Keratinocyte (primary cell): Measurements from ENCODE around the gene ITSN1. TPM values are rescaled to one million over a fixed set of nuclear protein-coding genes. Genes with fewer than 3 reads are reported as not detected.

ENCODE experiments used
- DNase-seq: peaks from one replicate; pipeline ENCODE4 v3.0.0-alpha.2; 2011; ENCODE audit warnings: low read depth, missing footprints, low spot score
- FAIRE-seq: peaks from 2 replicates; lab custom pipeline; 2011; peaks lifted over from hg19 to GRCh38; lab: Jason Lieb, UNC
- H2AFZ ChIP-seq: 2 replicates; pipeline ENCODE4 v1.6.0; 2012; ENCODE audit warnings: low read length, control low read depth, inconsistent platforms; ENCODE audit not compliant: control insufficient read depth
- H3K27ac ChIP-seq: 2 replicates; pipeline ENCODE4 v1.5.1; 2011; ENCODE audit warnings: low read length; ENCODE audit not compliant: control insufficient read depth, insufficient read depth
- H3K27me3 ChIP-seq: 3 replicates; pipeline ENCODE4 v1.6.0; 2011; ENCODE audit warnings: low read length; ENCODE audit not compliant: control insufficient read depth, insufficient read depth; ENCODE audit errors: extremely low read depth
- H3K36me3 ChIP-seq, 2 experiments: 2 replicates in 1 of 2; 3 replicates in 1 of 2; pipeline ENCODE4 v1.5.1; 2011; ENCODE audit warnings: low read length in 2 of 2, mild to moderate bottlenecking in 1 of 2; ENCODE audit not compliant: control insufficient read depth in 2 of 2, insufficient read depth in 2 of 2; ENCODE audit errors: extremely low read depth in 1 of 2
- H3K4me1 ChIP-seq: 3 replicates; pipeline ENCODE4 v1.5.1; 2011; ENCODE audit warnings: low read length; ENCODE audit not compliant: control insufficient read depth, insufficient read depth; ENCODE audit errors: extremely low read depth
- H3K4me2 ChIP-seq: 3 replicates; pipeline ENCODE4 v1.6.0; 2011; ENCODE audit warnings: low read depth, low read length; ENCODE audit not compliant: control insufficient read depth, insufficient read depth; ENCODE audit errors: extremely low read depth
- H3K4me3 ChIP-seq, 3 experiments: fragments of 200-600 bp in 1 of 3; sonication (generic) in 1 of 3; 2 replicates in 2 of 3; 3 replicates in 1 of 3; pipeline ENCODE4 v1.5.1; 2011 to 2016; ENCODE audit warnings: low read length in 3 of 3, mild to moderate bottlenecking in 3 of 3, control low read depth in 2 of 3, inconsistent platforms in 1 of 3, low read depth in 1 of 3, mixed read lengths in 1 of 3, mixed run types in 1 of 3, moderate library complexity in 1 of 3; ENCODE audit not compliant: control insufficient read depth in 2 of 3, insufficient read depth in 2 of 3; ENCODE audit errors: extremely low read depth in 1 of 3
- H3K79me2 ChIP-seq: 2 replicates; pipeline ENCODE4 v1.6.0; 2012; ENCODE audit warnings: low read length; ENCODE audit not compliant: control insufficient read depth, insufficient read depth
- H3K9ac ChIP-seq: 3 replicates; pipeline ENCODE4 v1.6.0; 2011; ENCODE audit warnings: low read length; ENCODE audit not compliant: control insufficient read depth, insufficient read depth; ENCODE audit errors: extremely low read depth
- H3K9me1 ChIP-seq: 3 replicates; pipeline ENCODE4 v1.6.0; 2011; ENCODE audit warnings: low read length; ENCODE audit not compliant: control insufficient read depth, insufficient read depth; ENCODE audit errors: extremely low read depth
- H3K9me3 ChIP-seq: 2 replicates; pipeline ENCODE4 v1.5.1; 2012; ENCODE audit warnings: low read depth, low read length; ENCODE audit not compliant: control insufficient read depth
- H4K20me1 ChIP-seq: 3 replicates; pipeline ENCODE4 v1.6.0; 2011; ENCODE audit warnings: low read length; ENCODE audit not compliant: control insufficient read depth, insufficient read depth; ENCODE audit errors: extremely low read depth
- CTCF ChIP-seq, 3 experiments: IDR thresholded peaks in 1 of 3; conservative IDR thresholded peaks in 1 of 3; optimal IDR thresholded peaks in 1 of 3; 2 replicates in 2 of 3; 3 replicates in 1 of 3; pipeline versions ENCODE3 to v1.5.1; 2011; ENCODE audit warnings: low read length in 3 of 3, mild to moderate bottlenecking in 3 of 3, moderate library complexity in 2 of 3, control low read depth in 1 of 3, inconsistent platforms in 1 of 3; ENCODE audit not compliant: insufficient read depth in 2 of 3; ENCODE audit errors: extremely low read depth in 1 of 3
- EZH2 ChIP-seq: IDR thresholded peaks from one replicate; pipeline ENCODE4 v1.6.1; 2012; ENCODE audit warnings: inconsistent platforms, mild to moderate bottlenecking, low read length, moderate library complexity
- dilution Hi-C: fragments of 300-500 bp; cut with MboI; formaldehyde crosslinking; loops from one replicate; pipeline ENCODE4 v1.7.0; 2020; ENCODE audit warnings: low sequenced_read_pairs; ENCODE audit not compliant: extremely low pct_ligation_motif_present
- polyA plus RNA-seq, 5 experiments: library from polyadenylated mRNA; depleted of rRNA in 3 of 5; stranded (reverse) in 3 of 5; stranded (forward) in 1 of 5; unstranded in 1 of 5; fragments of >200 nt; gene quantifications; 1 replicate in 1 of 5; 2 replicates in 3 of 5; 3 replicates in 1 of 5; pipeline versions ENCODE4 v1.2.1 to v1.2.3, GENCODE V29; 2011 to 2012; ENCODE audit warnings: missing spikeins in 2 of 5, low read depth in 1 of 5, low replicate concordance in 1 of 5

ITSN1 gene
- polyA plus RNA-seq, 1 donor (not counting 4 experiments of a cell fraction or from before 2014, with no cell fraction given), result 34.3 TPM

- Histone ChIP-seq H3K9me1 (no peaks in the 10 kb centered on the region), H3K4me3 (no peak overlapping the region), H3K79me2 (no peaks in the 10 kb centered on the region), H3K9ac (no peak overlapping the region), H3K27me3 (no peaks in the 10 kb centered on the region), H4K20me1 (no peaks in the 10 kb centered on the region), H3K9me3 (no peaks in the 10 kb centered on the region), H3K27ac (no peak overlapping the region), H3K4me1 (no peaks in the 10 kb centered on the region), H3K4me2 (no peak overlapping the region), H3K36me3 (no peaks in the 10 kb centered on the region), H2AFZ (no peak overlapping the region)
- no peak for DNase-seq
- TF ChIP-seq CTCF (optimal IDR thresholded peaks at IDR 0.05 in 1 of 3, IDR thresholded peaks at IDR 0.05 in 1 of 3, conservative IDR thresholded peaks at IDR 0.05 in 1 of 3; ENCODE audit: extremely low read depth in 1 of 3, insufficient read depth in 2 of 3, low read length in 3 of 3) (no peak), EZH2 (no peak)
- dilution Hi-C loops, result no loop called here
- no peak for FAIRE-seq
Measured at GRCh38 chr21:33864150-33864549, 221.8 kb downstream of the ITSN1 start.

- Histone ChIP-seq H3K9me1 (no peaks in the 10 kb centered on the region), H3K36me3 (no peaks in the 10 kb centered on the region), H3K79me2 (no peaks in the 10 kb centered on the region), H3K27me3 (no peaks in the 10 kb centered on the region), H4K20me1 (no peaks in the 10 kb centered on the region), H3K27ac (no peak overlapping the region), H3K9ac (no peak overlapping the region), H3K4me1 (no peaks in the 10 kb centered on the region), H3K4me2 (no peak overlapping the region), H3K9me3 (no peaks in the 10 kb centered on the region), H2AFZ (no peak overlapping the region), H3K4me3 (no peak overlapping the region)
- DNase-seq (no peak), FAIRE-seq (no peak)
- TF ChIP-seq CTCF (optimal IDR thresholded peaks at IDR 0.05 in 1 of 3, IDR thresholded peaks at IDR 0.05 in 1 of 3, conservative IDR thresholded peaks at IDR 0.05 in 1 of 3; ENCODE audit: extremely low read depth in 1 of 3, insufficient read depth in 2 of 3, low read length in 3 of 3), result no peak
- no peak for TF ChIP-seq EZH2
- dilution Hi-C loops, result no loop called here
Measured at GRCh38 chr21:33865176-33865575, 222.9 kb downstream of the ITSN1 start.
